Fibroblast of villous mesenchyme (primary cell): ENCODE measurements around the gene KCNJ6. TPM values are rescaled to one million over a fixed set of nuclear protein-coding genes. Genes with fewer than 3 reads are reported as not detected.

Experiments used
- DNase-seq: peaks from one replicate; pipeline ENCODE4 v3.0.0-alpha.2; 2010; ENCODE audit warnings: low read depth
- H3K4me3 ChIP-seq: 2 replicates; pipeline ENCODE4 v1.5.1; 2011; ENCODE audit warnings: low read depth, mild to moderate bottlenecking, low read length
- total RNA-seq: library from RNA; depleted of rRNA; stranded (reverse); fragments of >200 nt; gene quantifications from 2 replicates; pipeline ENCODE4 v1.2.3, GENCODE V29; 2012
- TF ChIP-seq, protein P1 (sequence below): IDR thresholded peaks from 2 replicates; pipeline ENCODE4 v1.5.1; 2012; ENCODE audit warnings: low read depth, mild to moderate bottlenecking, low read length; ENCODE audit not compliant: insufficient read depth

The KCNJ6 gene
- total RNA-seq, 1 donor, result not detected

GRCh38 chr21:37833301-37833700 lies 83.0 kb downstream of the KCNJ6 start:
- TF ChIP-seq, protein P1, sequence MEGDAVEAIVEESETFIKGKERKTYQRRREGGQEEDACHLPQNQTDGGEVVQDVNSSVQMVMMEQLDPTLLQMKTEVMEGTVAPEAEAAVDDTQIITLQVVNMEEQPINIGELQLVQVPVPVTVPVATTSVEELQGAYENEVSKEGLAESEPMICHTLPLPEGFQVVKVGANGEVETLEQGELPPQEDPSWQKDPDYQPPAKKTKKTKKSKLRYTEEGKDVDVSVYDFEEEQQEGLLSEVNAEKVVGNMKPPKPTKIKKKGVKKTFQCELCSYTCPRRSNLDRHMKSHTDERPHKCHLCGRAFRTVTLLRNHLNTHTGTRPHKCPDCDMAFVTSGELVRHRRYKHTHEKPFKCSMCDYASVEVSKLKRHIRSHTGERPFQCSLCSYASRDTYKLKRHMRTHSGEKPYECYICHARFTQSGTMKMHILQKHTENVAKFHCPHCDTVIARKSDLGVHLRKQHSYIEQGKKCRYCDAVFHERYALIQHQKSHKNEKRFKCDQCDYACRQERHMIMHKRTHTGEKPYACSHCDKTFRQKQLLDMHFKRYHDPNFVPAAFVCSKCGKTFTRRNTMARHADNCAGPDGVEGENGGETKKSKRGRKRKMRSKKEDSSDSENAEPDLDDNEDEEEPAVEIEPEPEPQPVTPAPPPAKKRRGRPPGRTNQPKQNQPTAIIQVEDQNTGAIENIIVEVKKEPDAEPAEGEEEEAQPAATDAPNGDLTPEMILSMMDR, result no peak
- no peak overlapping the region for H3K4me3 ChIP-seq
- no peak for DNase-seq

GRCh38 chr21:37829447-37829846 lies 86.8 kb downstream of the KCNJ6 start:
- peak; percentile 26 for DNase-seq
- TF ChIP-seq, protein P1, result no peak
- H3K4me3 ChIP-seq, result no peak overlapping the region

GRCh38 chr21:37828991-37829390 lies 87.3 kb downstream of the KCNJ6 start:
- TF ChIP-seq, protein P1, result no peak
- DNase-seq, result no peak
- no peak overlapping the region for H3K4me3 ChIP-seq

- TF ChIP-seq, protein P1, result no peak
- H3K4me3 ChIP-seq, result no peak overlapping the region
- no peak for DNase-seq
Measured at GRCh38 chr21:37828556-37828955, 87.7 kb downstream of the KCNJ6 start.

DNA sequence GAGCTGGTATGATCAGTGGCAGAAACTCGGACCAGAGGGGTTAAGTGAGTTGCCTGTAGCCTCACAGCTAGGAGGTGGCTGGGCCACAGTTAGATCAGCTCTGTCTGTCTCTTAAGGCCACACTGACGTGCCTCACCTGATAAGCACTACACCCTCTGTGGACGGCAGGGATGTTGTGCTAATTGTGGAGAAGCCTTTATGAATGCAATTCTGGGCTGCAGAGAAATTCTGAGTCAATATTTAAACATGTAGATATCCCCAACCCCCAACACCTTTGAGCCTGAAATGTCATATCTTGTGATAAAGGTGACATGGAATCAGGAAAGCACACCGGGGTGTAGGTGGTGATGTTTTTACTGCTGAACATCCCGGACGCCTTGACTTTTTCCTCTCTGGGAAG lies 88.3 kb downstream of the KCNJ6 start:
- DNase-seq, result no peak
- TF ChIP-seq, protein P1, result no peak
- no peak overlapping the region for H3K4me3 ChIP-seq

- TF ChIP-seq, protein P1, result no peak
- no peak overlapping the region for H3K4me3 ChIP-seq
- DNase-seq, result no peak
Measured at GRCh38 chr21:37821786-37822450, 94.3 kb downstream of the KCNJ6 start.

DNA sequence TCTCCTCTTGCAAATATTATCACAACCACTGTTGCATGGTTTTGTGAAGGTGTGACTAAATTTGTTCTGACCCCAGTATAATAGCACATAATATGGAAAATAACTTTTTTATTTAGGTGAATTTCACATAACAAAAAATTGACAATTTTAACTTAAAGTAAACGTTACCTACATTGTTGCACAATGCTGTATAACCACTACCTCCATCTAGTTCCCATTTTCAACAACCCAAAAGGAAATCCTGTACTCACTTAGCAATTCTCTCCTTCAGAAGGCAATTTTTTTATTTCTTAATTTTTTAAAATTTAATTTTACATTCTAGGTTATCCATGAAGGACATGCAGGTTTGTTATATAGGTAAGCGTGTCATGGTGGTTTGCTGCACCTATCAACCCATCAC lies 95.2 kb downstream of the KCNJ6 start:
- TF ChIP-seq, protein P1, result no peak

More for the DNA sequence above, 95.2 kb downstream of the KCNJ6 start:
- no peak for DNase-seq
- H3K4me3 ChIP-seq, result no peak overlapping the region
